ENCODE data around the gene EML4.
"Not testable (repeated sequence)": the region's sequence is repeated elsewhere in the genome, so short reads cannot be mapped to it uniquely, and the experiment has no call there.

The EML4 gene

GRCh38 chr2:42128721-42129486 is 40.2 kb upstream of the EML4 start:
- TF ChIP-seq CTCF (IDR thresholded peaks at IDR 0.05; ENCODE audit: borderline replicate concordance, control extremely low read depth, extremely low read depth, insufficient read depth, missing control alignments) = no peak
- in situ Hi-C loops (cut with MboI; ENCODE audit: low sequenced_read_pairs, unreplicated experiment) = no loop called here
- no peak for DNase-seq (ENCODE audit: low spot score)

GRCh38 chr2:42129487-42129852 is 39.7 kb upstream of the EML4 start:
- DNase-seq (ENCODE audit: low spot score) = no peak
- in situ Hi-C loops (cut with MboI; ENCODE audit: low sequenced_read_pairs, unreplicated experiment) = no loop called here
- TF ChIP-seq CTCF (IDR thresholded peaks at IDR 0.05; ENCODE audit: borderline replicate concordance, control extremely low read depth, extremely low read depth, insufficient read depth, missing control alignments) = no peak

- in situ Hi-C loops (cut with MboI; ENCODE audit: low sequenced_read_pairs, unreplicated experiment) = no loop called here
- no peak for DNase-seq (ENCODE audit: low spot score)
- TF ChIP-seq CTCF (IDR thresholded peaks at IDR 0.05; ENCODE audit: borderline replicate concordance, control extremely low read depth, extremely low read depth, insufficient read depth, missing control alignments) = no peak
These were observed 39.2 kb upstream of the EML4 start for GRCh38 chr2:42129947-42130346.

DNA sequence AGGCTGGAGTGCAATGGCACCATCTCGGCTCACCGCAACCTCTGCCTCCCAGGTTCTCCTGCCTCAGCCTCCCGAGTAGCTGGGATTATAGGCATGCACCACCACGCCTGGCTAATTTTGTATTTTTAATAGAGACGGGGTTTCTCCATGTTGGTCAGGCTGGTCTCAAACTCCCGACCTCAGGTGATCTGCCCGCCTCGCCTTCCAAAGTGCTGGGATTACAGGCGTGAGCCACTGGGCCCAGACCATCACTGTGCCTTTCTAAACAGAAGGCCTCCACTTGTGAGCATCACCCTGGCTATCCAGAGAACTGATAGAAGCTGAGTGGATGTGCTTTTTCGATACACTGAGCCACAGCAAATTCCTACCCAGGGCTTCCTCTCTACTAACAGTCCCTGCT is 38.3 kb upstream of the EML4 start:
- DNase-seq (ENCODE audit: low spot score); in situ Hi-C loops (cut with MboI; ENCODE audit: low sequenced_read_pairs, unreplicated experiment): not testable (repeated sequence)

- in situ Hi-C loops (cut with MboI; ENCODE audit: low sequenced_read_pairs, unreplicated experiment) = no loop called here
- no peak for TF ChIP-seq CTCF (IDR thresholded peaks at IDR 0.05; ENCODE audit: borderline replicate concordance, control extremely low read depth, extremely low read depth, insufficient read depth, missing control alignments)
- no peak for DNase-seq (ENCODE audit: low spot score)
These were observed 36.8 kb upstream of the EML4 start for GRCh38 chr2:42132191-42132965.

DNA sequence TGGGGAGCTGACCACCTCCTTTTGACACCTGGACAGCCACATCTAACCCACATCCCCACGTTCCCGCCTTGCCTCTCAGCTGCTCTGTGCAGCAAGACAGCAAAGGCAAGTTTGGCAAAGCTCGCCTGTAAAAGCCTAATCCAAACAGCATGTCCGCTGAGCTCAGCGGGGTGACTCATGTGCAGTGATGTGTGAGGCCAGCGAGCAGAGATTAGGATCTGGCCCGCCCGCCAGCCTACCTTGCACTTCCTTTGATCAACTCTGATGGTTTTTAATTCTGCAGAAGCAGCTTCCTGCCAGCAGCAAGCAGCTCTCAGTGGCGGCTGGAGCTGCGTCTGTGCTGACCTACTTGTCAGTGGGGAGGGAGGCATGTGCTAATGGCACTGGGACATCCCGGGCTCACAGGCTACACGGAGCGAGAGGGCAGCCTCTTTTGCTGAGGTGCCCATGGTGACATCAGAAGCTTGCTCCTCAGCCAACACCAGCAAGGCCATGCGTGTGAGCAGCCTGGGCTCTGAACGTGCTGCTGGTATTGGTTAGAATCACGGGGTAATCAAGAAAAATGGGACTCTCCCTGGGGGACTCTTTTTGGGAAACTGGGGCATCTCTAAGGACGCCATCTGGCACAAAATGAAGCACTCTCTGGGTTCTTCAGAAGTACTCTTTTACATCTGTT is 36.0 kb upstream of the EML4 start:
- peak; percentile 63 for DNase-seq (ENCODE audit: low spot score)
- in situ Hi-C loops (cut with MboI; ENCODE audit: low sequenced_read_pairs, unreplicated experiment) = no loop called here
- no peak for TF ChIP-seq CTCF (IDR thresholded peaks at IDR 0.05; ENCODE audit: borderline replicate concordance, control extremely low read depth, extremely low read depth, insufficient read depth, missing control alignments)

GRCh38 chr2:42133771-42134195 is 35.4 kb upstream of the EML4 start:
- in situ Hi-C loops (cut with MboI; ENCODE audit: low sequenced_read_pairs, unreplicated experiment) = no loop called here
- no peak for TF ChIP-seq CTCF (IDR thresholded peaks at IDR 0.05; ENCODE audit: borderline replicate concordance, control extremely low read depth, extremely low read depth, insufficient read depth, missing control alignments)
- no peak for DNase-seq (ENCODE audit: low spot score)

- DNase-seq (ENCODE audit: low spot score); in situ Hi-C loops (cut with MboI; ENCODE audit: low sequenced_read_pairs, unreplicated experiment): not testable (repeated sequence)
These were observed 34.7 kb upstream of the EML4 start for GRCh38 chr2:42134401-42134932.

Measured in GM13976 (cell line).